GM12872 (cell line): ENCODE measurements around the gene DEK.

Source experiments
- TF ChIP-seq, protein P1 (sequence below): IDR thresholded peaks from 3 replicates; pipeline ENCODE4 v1.5.1; 2011; ENCODE audit warnings: low read depth, mild to moderate bottlenecking, low read length, moderate library complexity; ENCODE audit not compliant: insufficient read depth

DEK gene

DNA sequence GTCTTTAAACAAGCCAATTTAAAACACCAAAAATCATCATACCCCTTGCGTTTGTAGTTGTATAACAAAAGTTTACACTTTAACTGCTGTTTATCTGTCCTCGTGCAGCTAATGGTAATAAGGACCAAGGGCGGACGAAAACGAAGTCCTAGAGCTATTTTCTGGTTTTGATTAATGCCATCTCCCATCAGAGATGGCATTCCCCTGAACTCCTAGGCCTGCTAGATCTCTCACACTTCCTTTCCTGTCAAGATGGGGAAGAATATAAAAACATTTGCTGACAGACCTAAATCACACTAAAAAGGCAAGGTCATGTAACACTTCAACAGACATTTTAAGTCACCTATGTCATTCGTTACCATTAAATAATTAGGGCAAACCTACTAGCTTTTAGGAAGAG lies 9.5 kb downstream of the DEK start:
- TF ChIP-seq, protein P1, sequence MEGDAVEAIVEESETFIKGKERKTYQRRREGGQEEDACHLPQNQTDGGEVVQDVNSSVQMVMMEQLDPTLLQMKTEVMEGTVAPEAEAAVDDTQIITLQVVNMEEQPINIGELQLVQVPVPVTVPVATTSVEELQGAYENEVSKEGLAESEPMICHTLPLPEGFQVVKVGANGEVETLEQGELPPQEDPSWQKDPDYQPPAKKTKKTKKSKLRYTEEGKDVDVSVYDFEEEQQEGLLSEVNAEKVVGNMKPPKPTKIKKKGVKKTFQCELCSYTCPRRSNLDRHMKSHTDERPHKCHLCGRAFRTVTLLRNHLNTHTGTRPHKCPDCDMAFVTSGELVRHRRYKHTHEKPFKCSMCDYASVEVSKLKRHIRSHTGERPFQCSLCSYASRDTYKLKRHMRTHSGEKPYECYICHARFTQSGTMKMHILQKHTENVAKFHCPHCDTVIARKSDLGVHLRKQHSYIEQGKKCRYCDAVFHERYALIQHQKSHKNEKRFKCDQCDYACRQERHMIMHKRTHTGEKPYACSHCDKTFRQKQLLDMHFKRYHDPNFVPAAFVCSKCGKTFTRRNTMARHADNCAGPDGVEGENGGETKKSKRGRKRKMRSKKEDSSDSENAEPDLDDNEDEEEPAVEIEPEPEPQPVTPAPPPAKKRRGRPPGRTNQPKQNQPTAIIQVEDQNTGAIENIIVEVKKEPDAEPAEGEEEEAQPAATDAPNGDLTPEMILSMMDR: no peak

- TF ChIP-seq, protein P1: no peak
Measured at GRCh38 chr6:18253635-18254034, 10.7 kb downstream of the DEK start.

DNA sequence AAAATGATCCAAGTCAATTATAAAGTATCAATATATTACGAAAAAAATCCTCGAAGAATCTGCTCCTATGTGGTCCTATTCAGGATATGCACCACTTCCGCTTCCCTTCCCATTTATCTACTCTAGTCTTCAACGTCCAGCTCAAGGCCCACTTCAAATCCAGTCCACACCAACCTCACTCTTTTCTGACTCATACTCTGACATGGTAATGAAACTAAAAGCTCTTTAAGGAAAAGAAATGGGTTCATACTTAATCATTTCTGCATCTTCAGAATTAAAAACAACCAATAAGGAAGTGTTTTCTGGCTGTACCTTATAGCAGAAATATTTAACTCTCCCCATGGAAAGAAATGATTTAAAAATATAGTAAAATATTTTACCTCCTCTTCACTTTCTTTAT lies 15.1 kb downstream of the DEK start:
- TF ChIP-seq, protein P1: no peak

DNA sequence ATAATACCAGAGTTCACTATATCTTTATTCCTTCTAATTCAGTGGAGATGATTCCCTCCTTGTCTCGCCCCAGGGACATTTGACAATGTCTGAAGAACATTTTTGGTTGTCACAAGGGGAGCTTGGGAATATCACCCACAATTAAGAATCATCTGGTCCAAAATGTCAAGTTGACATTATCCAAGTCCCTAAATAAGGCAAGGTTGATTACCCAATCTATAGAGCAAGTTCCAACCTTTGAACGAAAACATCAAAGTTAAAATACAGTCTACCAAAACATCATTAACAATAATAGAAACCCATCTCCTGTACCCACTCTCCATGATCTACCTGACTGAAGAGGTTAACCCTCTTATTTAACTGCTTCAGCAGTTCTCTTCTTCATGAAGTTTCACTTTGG lies 15.6 kb downstream of the DEK start:
- TF ChIP-seq, protein P1: no peak

DNA sequence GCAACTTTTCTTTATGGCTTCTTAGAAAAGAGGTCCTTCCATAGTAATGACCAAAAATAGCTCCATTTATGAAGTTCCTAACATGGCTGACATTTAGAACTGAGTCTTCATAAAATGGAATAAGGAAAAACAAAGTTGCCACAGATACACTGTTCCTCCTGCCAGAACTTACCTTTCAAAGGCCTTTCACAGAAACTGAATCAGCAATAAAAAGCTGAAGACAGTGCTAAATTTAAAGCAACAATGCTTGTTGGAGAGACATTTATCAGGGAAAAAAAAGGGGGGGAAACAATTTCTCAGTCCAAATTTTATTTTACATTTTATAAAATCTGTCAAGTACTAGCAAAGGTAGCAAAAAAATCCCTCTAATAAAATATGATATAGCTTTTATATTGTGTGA lies 17.3 kb downstream of the DEK start:
- TF ChIP-seq, protein P1: no peak

DNA sequence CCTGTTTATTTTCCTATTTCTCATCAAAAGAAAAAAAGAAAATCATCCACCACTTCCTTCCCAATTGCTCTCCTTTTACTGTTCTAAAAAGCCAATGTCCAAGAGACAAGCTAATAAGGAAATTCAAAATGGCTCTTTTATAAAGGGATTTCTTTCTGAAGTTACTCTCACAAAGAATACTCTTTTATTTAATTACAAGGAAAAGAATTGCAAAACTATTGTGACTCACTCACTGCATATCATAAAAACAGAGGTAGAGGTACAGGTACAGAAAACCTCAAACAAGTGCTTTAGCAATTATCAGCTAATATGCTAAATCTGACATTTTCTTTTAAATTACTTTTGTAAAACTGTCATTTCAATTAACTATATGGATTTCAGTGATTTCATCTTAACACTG lies 18.1 kb downstream of the DEK start:
- TF ChIP-seq, protein P1: no peak

- TF ChIP-seq, protein P1: no peak
Measured at GRCh38 chr6:18245642-18246041, 18.7 kb downstream of the DEK start.

DNA sequence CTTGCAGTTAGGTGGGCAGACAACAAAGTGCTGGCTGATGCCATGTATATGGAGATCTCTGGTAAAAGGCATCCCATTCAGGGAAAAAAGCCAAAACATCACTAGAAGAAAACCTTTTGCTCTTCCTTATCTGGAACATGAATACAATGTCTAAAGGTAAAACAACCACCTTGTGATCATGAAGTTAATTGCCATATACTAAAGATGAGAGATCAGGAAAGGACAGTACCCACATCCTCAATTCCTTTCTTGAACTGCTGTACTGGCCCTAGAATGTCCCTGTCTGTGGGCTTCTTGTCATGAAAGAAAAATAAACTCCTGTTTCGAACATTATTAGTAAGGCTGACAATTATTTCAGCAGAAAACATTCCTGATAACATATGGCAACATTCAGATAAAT lies 19.3 kb downstream of the DEK start:
- TF ChIP-seq, protein P1: no peak
